K562 (cell line): ENCODE data around the gene MAPK8IP2.

Experiments
- CREM ChIP-seq: IDR thresholded peaks from 2 replicates; pipeline ENCODE4 v1.6.1; 2014; ENCODE audit warnings: antibody characterized with exemption, low read depth
- EP300 ChIP-seq: IDR thresholded peaks from 2 replicates; pipeline ENCODE4 v1.6.1; 2012; ENCODE audit warnings: low read length, improper control_type of control experiment
- HDAC2 ChIP-seq: fragments of 450-650 bp; IDR thresholded peaks from 2 replicates; pipeline ENCODE4 v1.6.1; 2016; ENCODE audit warnings: mild to moderate bottlenecking
- MBD2 ChIP-seq: sonication (generic); IDR thresholded peaks from 2 replicates; pipeline ENCODE4 v1.6.1; 2016; ENCODE audit warnings: low read depth, borderline replicate concordance
- PHB2 ChIP-seq: fragments of 450-650 bp; IDR thresholded peaks from 2 replicates; pipeline ENCODE4 v1.6.1; 2017; ENCODE audit warnings: low read depth
- RFX5 ChIP-seq: IDR thresholded peaks from 2 replicates; pipeline ENCODE4 v1.6.1; 2011; ENCODE audit warnings: low read depth, mild to moderate bottlenecking, improper control_type of control experiment, low read length
- SMC3 ChIP-seq: conservative IDR thresholded peaks from 2 replicates; pipeline ENCODE4 v1.6.1; 2011; ENCODE audit warnings: low read depth, low read length, improper control_type of control experiment; ENCODE audit not compliant: insufficient read depth
- TCF3 ChIP-seq: sonication (generic); formaldehyde crosslinking; IDR thresholded peaks from 2 replicates; pipeline ENCODE4 v1.4.0; 2020; ENCODE audit warnings: mild to moderate bottlenecking, missing genetic modification reagents
- ZNF263 ChIP-seq: sonication (generic); formaldehyde crosslinking; IDR thresholded peaks from 2 replicates; pipeline ENCODE4 v1.8.0; 2022; ENCODE audit warnings: mild to moderate bottlenecking, missing genetic modification reagents, borderline replicate concordance
- ZZZ3 ChIP-seq: fragments of 450-650 bp; IDR thresholded peaks from 2 replicates; pipeline ENCODE4 v1.6.1; 2016; ENCODE audit warnings: antibody characterized with exemption, mild to moderate bottlenecking, moderate library complexity

DNA sequence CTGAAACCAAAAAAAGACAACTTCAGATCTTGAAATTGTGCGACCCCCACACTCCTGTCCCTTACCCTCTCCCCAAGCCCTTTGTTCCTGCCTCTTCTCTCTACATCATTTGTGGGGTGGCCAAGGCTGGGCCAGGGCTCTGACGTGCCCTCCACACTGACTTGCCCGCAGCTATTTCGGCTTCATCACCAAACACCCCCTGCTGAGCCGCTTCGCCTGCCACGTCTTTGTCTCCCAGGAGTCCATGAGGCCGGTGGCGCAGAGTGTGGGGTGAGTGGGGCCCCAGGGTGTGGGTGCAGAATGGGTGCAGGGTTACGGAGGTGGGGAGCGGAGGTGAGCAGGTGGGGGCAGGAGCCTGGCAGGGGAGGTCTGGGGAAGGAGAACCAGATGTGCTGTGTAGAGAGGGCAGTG is 9.5 kb downstream of the MAPK8IP2 start:
- TF ChIP-seq EP300 = no peak
- TF ChIP-seq SMC3 = no peak
- TF ChIP-seq HDAC2 = no peak
- TF ChIP-seq TCF3 = no peak
- TF ChIP-seq MBD2 = no peak
- TF ChIP-seq ZZZ3 = no peak
- no peak for TF ChIP-seq PHB2
- no peak for TF ChIP-seq ZNF263 (CRISPR knock-in tag)
- no peak for TF ChIP-seq CREM
- no peak for TF ChIP-seq RFX5
